ENCODE results near the gene DPP3. TPM values are rescaled to one million over a fixed set of nuclear protein-coding genes. Genes with fewer than 3 reads are reported as not detected.
A peak's percentile ranks its signal among the peaks of the same experiment; 100 is the strongest.
"Not testable (repeated sequence)": the region's sequence is repeated elsewhere in the genome, so short reads cannot be mapped to it uniquely, and the experiment has no call there.

Gene DPP3, protein sequence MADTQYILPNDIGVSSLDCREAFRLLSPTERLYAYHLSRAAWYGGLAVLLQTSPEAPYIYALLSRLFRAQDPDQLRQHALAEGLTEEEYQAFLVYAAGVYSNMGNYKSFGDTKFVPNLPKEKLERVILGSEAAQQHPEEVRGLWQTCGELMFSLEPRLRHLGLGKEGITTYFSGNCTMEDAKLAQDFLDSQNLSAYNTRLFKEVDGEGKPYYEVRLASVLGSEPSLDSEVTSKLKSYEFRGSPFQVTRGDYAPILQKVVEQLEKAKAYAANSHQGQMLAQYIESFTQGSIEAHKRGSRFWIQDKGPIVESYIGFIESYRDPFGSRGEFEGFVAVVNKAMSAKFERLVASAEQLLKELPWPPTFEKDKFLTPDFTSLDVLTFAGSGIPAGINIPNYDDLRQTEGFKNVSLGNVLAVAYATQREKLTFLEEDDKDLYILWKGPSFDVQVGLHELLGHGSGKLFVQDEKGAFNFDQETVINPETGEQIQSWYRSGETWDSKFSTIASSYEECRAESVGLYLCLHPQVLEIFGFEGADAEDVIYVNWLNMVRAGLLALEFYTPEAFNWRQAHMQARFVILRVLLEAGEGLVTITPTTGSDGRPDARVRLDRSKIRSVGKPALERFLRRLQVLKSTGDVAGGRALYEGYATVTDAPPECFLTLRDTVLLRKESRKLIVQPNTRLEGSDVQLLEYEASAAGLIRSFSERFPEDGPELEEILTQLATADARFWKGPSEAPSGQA
- total RNA-seq: 10 to 100 TPM; 20.2 to 22.2 TPM

DNA sequence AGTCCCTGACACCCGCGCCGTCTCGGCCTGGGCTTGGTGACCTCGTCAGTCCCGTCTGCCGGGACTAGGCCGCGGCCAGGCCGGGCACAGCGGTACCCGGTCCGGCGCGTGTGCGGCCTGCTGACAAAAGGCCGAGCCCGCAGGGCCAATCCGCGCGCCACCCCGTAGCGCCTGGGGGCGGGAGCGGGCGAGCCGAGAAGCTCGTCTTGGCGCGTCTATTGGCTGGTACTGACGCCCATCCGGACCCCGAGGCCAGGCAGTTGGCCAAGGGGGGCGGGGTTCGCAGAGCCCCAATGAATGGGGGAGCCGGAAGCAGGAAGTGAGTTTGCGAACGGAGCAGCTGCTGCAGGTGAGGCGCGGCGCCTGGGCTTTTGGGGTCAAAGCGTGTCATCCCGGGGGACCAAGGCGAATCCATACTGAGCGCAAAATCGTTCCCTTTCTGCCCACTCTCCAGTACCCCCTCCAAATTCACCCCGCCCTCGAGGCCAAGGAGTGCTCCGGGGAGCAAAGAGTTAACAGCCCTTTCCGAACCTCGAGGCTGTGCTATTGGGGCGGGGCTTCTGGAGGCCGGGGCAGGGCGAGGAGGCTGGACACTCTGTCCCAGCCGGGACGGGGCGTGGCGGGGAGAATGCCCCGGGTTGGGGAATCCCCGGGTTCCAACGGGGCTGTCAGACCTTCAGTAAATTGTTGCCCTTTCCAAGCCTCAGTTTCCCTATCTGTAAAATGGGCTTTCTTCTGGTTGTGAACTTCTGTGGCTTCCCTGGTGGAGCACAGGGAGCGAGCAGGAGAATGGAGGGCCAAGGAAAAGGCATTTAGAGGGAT is at the start of gene DPP3:
TSS of gene DPP3 (plus strand) at position 318 of the 822 bp plus-strand sequence. CDS start 1,767 bp downstream, outside the sequence.
- peak; percentile 90 for ATAC-seq (ENCODE audit: insufficient number of reproducible peaks, low FRiP score, low read depth)
- DNase-seq (ENCODE audit: low spot score): peak; percentile 90
- Histone ChIP-seq H3K27ac (peak within 1 kb of the TSS; percentile 89), H3K4me1 (ENCODE audit: control insufficient read depth in 1 of 2, low read depth in 2 of 2) (peaks cover 8 to 18% of the 10 kb centered on the region in 2 donors), H3K27me3 (replicated peaks; ENCODE audit: insufficient read depth) (no peaks in the 10 kb centered on the region), H3K9me3 (no peaks in the 10 kb centered on the region), H3K4me3 (peak within 1 kb of the TSS; percentile 83), H3K36me3 (no peaks in the 10 kb centered on the region)
- no peak for TF ChIP-seq CTCF (IDR thresholded peaks at IDR 0.05)

DNA sequence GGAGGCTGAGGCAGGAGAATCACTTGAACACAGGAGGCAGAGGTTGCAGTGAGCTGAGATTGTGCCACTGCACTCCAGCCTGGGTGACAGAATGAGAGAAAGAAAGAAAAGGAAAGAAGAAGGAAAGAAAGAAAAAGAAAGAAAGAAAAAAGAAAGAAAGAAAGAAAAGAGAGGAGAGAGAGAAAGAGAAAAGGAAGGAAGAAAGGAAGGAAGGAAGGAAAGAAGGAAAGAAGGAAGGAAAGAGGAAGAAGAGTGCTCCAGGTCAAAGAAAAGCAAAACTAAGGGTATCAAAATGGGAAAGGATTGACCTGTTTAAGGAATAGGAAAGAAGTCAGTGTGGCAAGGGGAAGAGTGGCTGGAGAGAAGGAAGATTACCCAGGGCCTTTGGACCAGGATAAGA is 48.9 kb upstream of the DPP3 start:
- not testable (repeated sequence) for H3K27ac ChIP-seq; H3K4me1 ChIP-seq (ENCODE audit: control insufficient read depth in 1 of 2, low read depth in 2 of 2); ATAC-seq (ENCODE audit: insufficient number of reproducible peaks, low FRiP score, low read depth); DNase-seq (ENCODE audit: low spot score); H3K4me3 ChIP-seq; H3K9me3 ChIP-seq; H3K27me3 ChIP-seq (replicated peaks; ENCODE audit: insufficient read depth)
- peaks cover 13% of the 10 kb centered on the region for H3K36me3 ChIP-seq

GRCh38 chr11:66431871-66432329 is 48.3 kb upstream of the DPP3 start:
- not testable (repeated sequence) for H3K9me3 ChIP-seq; H3K27ac ChIP-seq; H3K4me1 ChIP-seq (ENCODE audit: control insufficient read depth in 1 of 2, low read depth in 2 of 2); ATAC-seq (ENCODE audit: insufficient number of reproducible peaks, low FRiP score, low read depth); H3K4me3 ChIP-seq; H3K27me3 ChIP-seq (replicated peaks; ENCODE audit: insufficient read depth); DNase-seq (ENCODE audit: low spot score)
- H3K36me3 ChIP-seq: peaks cover 19% of the 10 kb centered on the region

GRCh38 chr11:66432597-66432996 is 47.6 kb upstream of the DPP3 start:
- no peaks in the 10 kb centered on the region for H3K27me3 ChIP-seq (replicated peaks; ENCODE audit: insufficient read depth)
- no peak for TF ChIP-seq CTCF (IDR thresholded peaks at IDR 0.05)
- DNase-seq (ENCODE audit: low spot score) (no peak), ATAC-seq (ENCODE audit: insufficient number of reproducible peaks, low FRiP score, low read depth) (no peak)
- H3K36me3 ChIP-seq: peaks cover 20% of the 10 kb centered on the region
- peaks cover 0 to 1% of the 10 kb centered on the region in 2 donors for H3K4me1 ChIP-seq (ENCODE audit: control insufficient read depth in 1 of 2, low read depth in 2 of 2)
- no peak overlapping the region for H3K27ac ChIP-seq
- no peaks in the 10 kb centered on the region for H3K9me3 ChIP-seq
- no peak overlapping the region for H3K4me3 ChIP-seq

GRCh38 chr11:66437979-66438503 is 42.2 kb upstream of the DPP3 start:
- DNase-seq (ENCODE audit: low spot score): no peak
- ATAC-seq (ENCODE audit: insufficient number of reproducible peaks, low FRiP score, low read depth): peak; percentile 19
- H3K27me3 ChIP-seq (replicated peaks; ENCODE audit: insufficient read depth): no peaks in the 10 kb centered on the region
- no peak for TF ChIP-seq CTCF (IDR thresholded peaks at IDR 0.05)
- peak overlapping the region; percentile 80 to 83 for H3K27ac ChIP-seq
- peaks cover 0 to 10% of the 10 kb centered on the region in 2 donors for H3K4me1 ChIP-seq (ENCODE audit: control insufficient read depth in 1 of 2, low read depth in 2 of 2)
- peak overlapping the region; percentile 97 for H3K4me3 ChIP-seq
- peaks cover 20% of the 10 kb centered on the region for H3K36me3 ChIP-seq
- H3K9me3 ChIP-seq: no peaks in the 10 kb centered on the region

Measured in thoracic aorta (tissue), 2 donors.